ENCODE measurements around the gene RFLNA.

RFLNA gene

DNA sequence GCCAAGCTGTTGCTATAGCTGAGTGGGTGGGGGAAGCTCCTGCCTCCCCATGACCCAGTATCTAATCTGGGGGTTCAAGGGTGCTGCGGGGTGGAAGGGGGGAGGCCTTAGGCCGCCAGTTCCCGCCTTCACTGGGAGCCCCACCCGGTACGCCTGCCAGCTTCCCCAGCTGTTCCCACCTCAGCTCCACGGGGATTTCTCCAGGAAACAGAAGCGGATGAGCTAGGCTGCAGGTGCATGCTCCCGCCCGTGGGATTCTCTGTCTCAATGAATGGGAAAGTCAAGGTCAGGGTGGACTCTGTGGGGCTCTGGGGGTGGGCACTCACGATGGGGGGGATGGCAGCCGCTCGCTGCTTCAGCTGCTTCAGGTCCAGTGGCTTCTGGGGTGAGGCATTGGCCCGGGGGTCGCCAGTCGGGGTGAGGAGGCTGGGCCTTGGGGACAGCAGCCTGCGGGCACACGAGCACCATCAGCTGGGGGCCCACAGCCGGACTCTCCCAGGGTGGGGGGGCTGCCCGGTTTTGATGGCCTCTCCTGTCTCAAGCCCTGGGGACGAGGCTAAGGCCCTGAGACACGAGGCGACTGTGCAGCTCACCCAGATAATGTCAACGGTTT is 68.6 kb downstream of the RFLNA start:
- DNase-seq: no peak

DNA sequence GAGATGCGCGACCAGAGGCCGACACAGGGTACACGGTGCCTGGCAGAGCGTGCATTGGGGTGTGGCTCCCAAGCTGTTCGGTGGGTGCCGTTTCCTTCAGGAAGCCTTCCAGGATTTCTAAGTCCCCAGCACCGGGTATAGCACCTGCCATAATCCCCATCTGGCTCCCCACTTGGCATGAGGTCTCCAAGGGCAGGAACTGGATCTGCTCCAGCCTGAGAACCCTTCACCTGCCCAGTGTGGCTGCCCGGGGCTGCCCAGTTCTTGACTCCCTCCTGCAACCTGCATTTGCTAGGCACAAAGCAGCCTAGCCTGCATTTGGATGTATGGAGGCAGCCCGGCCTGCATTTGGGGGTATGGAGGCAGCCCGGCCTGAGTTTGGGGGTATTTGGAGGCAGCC is 69.7 kb downstream of the RFLNA start:
- DNase-seq: no peak

All from NCI-H2029 treated with DMSO at 0.1 percent for 48 hours (cell line).